RWPE2 (cell line): ENCODE results near the gene TLX1.
A peak's percentile ranks its signal among the peaks of the same experiment; 100 is the strongest.

Source experiments
- ATAC-seq: fragments of 200-7000 bp; cut with Tn5 transposase; 3 replicates; pipeline ENCODE4 v1.9.1; 2021; ENCODE audit warnings: low read depth
- DNase-seq: peaks from one replicate; pipeline ENCODE4 v3.0.0-alpha.2; 2020; ENCODE audit warnings: low spot score
- H3K27ac ChIP-seq: fragments of 450-650 bp; 2 replicates; pipeline ENCODE4 v1.5.1; 2017; ENCODE audit warnings: mild to moderate bottlenecking; ENCODE audit not compliant: poor library complexity, severe bottlenecking
- H3K27me3 ChIP-seq: fragments of 250-450 bp; sonication (Bioruptor Pico); 2 replicates; pipeline ENCODE4 v1.5.1; 2021; ENCODE audit warnings: mild to moderate bottlenecking, moderate library complexity; ENCODE audit not compliant: insufficient read depth, poor library complexity, severe bottlenecking
- H3K36me3 ChIP-seq: fragments of 250-450 bp; sonication (Bioruptor Pico); 2 replicates; pipeline ENCODE4 v1.5.1; 2020; ENCODE audit warnings: low read depth, mild to moderate bottlenecking, moderate library complexity
- H3K4me1 ChIP-seq: fragments of 250-450 bp; sonication (Bioruptor Pico); 2 replicates; pipeline ENCODE4 v1.5.1; 2021; ENCODE audit warnings: mild to moderate bottlenecking, moderate library complexity; ENCODE audit not compliant: insufficient read depth, poor library complexity, severe bottlenecking
- H3K4me3 ChIP-seq: fragments of 250-450 bp; sonication (Bioruptor Pico); 2 replicates; pipeline ENCODE4 v1.5.1; 2021; ENCODE audit warnings: mild to moderate bottlenecking, moderate library complexity; ENCODE audit not compliant: severe bottlenecking
- H3K9me3 ChIP-seq: fragments of 250-450 bp; sonication (Bioruptor Pico); 2 replicates; pipeline ENCODE4 v1.5.1; 2021; ENCODE audit warnings: mild to moderate bottlenecking, moderate library complexity; ENCODE audit not compliant: severe bottlenecking
- CTCF ChIP-seq: fragments of 450-650 bp; IDR thresholded peaks from one replicate; pipeline ENCODE4 v1.5.1; 2017; ENCODE audit warnings: mild to moderate bottlenecking, moderate library complexity; ENCODE audit not compliant: poor library complexity, severe bottlenecking

The TLX1 gene

GRCh38 chr10:101122270-101123084 is 8.6 kb upstream of the TLX1 start:
- Histone ChIP-seq H3K4me1 (no peaks in the 10 kb centered on the region), H3K27ac (no peak overlapping the region), H3K4me3 (no peak overlapping the region), H3K36me3 (no peaks in the 10 kb centered on the region), H3K27me3 (peaks cover 61% of the 10 kb centered on the region), H3K9me3 (no peaks in the 10 kb centered on the region)
- DNase-seq: no peak
- no peak for TF ChIP-seq CTCF
- no peak for ATAC-seq

- ATAC-seq (no peak), DNase-seq (no peak)
- H3K27me3 ChIP-seq: peaks cover 67% of the 10 kb centered on the region
- no peak overlapping the region for H3K27ac ChIP-seq
- H3K4me1 ChIP-seq: no peaks in the 10 kb centered on the region
- no peaks in the 10 kb centered on the region for H3K36me3 ChIP-seq
- no peaks in the 10 kb centered on the region for H3K9me3 ChIP-seq
- H3K4me3 ChIP-seq: no peak overlapping the region
- TF ChIP-seq CTCF: no peak
Measured at GRCh38 chr10:101123085-101123814, 7.8 kb upstream of the TLX1 start.

- no peaks in the 10 kb centered on the region for H3K9me3 ChIP-seq
- H3K27ac ChIP-seq: no peak overlapping the region
- H3K27me3 ChIP-seq: peaks cover 72% of the 10 kb centered on the region
- H3K36me3 ChIP-seq: no peaks in the 10 kb centered on the region
- TF ChIP-seq CTCF: no peak
- DNase-seq (no peak), ATAC-seq (0 out of 3 replicates have a peak, but pooled peaks have one; percentile 9)
- no peak overlapping the region for H3K4me3 ChIP-seq
- H3K4me1 ChIP-seq: no peaks in the 10 kb centered on the region
Measured at GRCh38 chr10:101123815-101124617, 7.1 kb upstream of the TLX1 start.

GRCh38 chr10:101124933-101125332 is 6.2 kb upstream of the TLX1 start:
- peaks cover 81% of the 10 kb centered on the region for H3K27me3 ChIP-seq
- no peak for ATAC-seq
- no peak for DNase-seq

More at GRCh38 chr10:101124933-101125332, 6.2 kb upstream of the TLX1 start:
- H3K9me3 ChIP-seq: no peaks in the 10 kb centered on the region
- no peak overlapping the region for H3K27ac ChIP-seq
- no peaks in the 10 kb centered on the region for H3K36me3 ChIP-seq
- no peak for TF ChIP-seq CTCF
- H3K4me3 ChIP-seq: no peak overlapping the region
- no peaks in the 10 kb centered on the region for H3K4me1 ChIP-seq
